DMS114 treated with DMSO at 0.1 percent for 48 hours (cell line): ENCODE results near the gene AVL9.
"Not testable (repeated sequence)": the region's sequence is repeated elsewhere in the genome, so short reads cannot be mapped to it uniquely, and the experiment has no call there.

Experiments
- DNase-seq: peaks from one replicate; lab custom pipeline; 2025; ENCODE audit not compliant: unreplicated experiment; lab: John Stamatoyannopoulos, UW

AVL9 gene

DNA sequence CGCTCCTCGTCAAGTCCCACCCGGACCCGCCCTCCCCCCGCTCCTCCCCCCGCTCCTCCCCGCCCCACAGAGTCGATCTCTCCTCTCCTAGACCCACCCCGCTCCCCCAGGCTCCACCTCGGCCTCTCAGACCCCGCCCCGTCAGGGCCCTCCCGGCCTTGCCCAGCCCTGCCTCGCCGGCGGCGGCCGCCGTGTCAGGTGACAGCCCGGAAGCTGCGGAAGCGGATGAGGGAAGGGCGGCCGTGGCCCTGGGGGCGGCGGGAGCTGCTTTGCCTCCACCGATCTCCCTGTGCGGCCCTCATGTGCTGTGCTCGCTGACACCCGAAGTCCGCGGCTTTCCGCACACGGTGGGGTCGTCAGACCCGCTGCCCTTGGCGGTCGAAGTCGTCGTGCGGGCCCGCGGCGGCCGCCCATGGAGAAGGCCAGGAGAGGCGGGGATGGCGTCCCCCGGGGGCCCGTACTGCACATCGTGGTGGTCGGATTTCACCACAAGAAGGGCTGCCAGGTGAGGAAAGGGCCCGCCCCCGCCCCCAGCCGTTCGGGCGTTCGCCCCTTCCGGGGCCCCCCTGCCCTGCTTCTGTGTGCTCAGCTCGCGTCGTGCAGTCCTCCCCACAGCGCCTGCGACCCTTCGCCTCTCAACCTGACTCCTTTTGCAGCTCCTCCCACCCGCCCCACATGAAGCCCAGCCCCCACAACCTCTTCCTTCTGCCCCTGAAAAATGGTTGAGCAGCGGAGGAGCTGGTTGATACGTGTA is at the start of gene AVL9:
Gene AVL9, plus strand, starts transcription at position 192 of the 754 bp plus-strand sequence. Its CDS starts 221 bp downstream, at position 413.
- peak; percentile 88 for DNase-seq

DNA sequence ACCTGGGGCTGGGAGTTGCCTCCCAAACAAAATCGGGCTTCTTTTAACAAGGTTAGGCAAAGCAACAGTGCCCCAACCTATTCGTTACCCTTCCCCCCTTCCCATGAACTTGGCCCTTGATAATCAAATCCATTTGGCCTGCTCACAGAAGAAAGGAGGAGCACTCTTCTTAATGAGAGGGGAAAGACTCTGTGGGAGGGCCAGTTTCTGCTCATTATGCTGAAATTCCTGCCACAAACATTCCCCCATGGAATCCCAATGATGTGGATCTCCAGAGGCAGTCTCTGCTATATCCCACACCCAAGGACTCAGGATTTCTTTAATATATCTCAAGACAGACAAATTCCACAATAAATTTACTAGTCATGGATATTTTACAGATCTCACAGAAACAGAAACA is 48.1 kb upstream of the AVL9 start:
- no peak for DNase-seq

DNA sequence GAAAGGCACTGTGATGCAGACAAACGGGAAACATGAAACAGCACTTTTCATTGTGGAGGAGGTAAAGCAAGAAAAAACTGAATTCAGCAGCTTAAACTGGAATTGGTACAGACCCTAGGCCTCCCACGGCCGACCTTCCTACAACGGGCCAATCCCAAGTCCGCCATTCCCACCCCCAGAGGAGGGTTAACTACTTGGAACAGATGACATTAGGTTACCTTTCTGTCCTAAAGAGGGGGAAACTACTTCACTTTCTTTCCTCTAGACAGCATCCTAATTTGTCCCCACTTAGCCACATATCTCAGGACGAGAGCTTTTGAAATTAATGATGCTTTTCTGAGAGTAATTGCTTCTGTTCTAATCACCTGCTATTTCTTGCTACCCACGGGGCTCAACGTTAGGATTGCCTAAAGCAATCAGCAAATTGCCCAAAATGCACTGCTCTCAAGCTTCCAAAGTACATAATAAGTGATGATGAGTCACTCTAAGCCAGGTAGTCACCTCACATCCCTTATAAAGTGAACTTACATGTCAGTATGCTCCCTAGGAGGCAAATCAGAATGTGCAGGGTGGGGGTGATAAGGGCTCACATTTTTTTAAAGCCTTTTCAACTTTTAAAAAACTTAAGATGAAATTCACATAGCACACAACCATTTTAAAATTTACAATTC is 41.8 kb upstream of the AVL9 start:
- no peak for DNase-seq

DNA sequence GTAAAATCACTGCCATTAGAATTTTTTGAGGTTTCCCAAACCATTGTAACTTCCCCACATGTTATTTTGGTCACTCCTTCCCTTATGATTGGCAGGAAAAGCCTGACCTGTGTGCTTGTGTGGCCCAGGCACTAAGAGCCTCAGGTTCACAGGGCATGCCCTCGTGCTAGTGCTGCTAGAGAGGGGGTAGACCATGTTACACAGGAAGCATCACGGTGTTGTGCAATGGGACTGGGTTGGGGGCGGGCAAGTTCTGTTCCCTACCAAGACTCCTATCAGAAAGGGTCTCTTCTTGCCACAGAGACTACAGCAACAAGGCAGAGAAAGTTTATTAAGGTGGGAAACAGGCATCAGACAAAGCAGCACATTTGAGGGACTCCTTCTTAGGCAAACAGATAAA is 37.3 kb upstream of the AVL9 start:
- no peak for DNase-seq

DNA sequence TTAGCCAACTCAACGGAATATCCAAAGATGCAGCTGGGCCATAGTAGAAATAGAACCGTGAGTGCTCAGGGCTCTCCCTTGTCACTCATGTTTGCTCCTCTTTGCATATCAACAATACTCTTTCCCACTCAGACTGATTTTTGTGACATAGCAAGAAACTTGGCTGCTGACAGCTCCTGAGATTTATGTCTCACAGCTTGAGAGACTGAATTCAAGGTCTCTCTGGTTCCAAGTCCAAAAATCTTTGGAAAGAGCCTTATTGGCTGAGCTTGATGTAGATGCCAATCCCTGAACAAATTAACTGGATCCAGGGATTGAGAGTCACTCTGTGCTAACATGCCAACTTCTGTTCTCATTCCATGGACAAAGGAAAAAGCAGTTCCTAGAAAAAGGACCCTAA is 35.5 kb upstream of the AVL9 start:
- DNase-seq: no peak

DNA sequence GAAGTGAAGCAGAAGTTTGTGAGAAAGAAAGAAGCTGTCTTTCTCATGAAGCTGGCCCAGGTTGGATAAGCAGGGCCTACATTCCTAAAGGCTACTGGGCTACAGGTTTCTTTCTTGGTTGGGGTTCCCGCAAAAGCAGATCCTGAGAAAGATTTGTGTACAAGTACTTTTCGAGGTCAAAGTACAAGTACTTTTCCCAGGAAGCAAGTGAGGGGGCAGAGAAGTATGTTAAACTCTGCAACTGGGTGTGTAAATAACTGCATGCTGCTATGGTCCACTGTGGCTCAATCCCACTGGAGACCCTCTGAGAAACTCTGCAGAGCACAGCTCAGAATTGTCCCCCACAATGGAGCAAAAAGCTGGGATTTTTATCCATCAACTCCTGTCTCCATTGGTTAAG is 33.8 kb upstream of the AVL9 start:
- no peak for DNase-seq

DNA sequence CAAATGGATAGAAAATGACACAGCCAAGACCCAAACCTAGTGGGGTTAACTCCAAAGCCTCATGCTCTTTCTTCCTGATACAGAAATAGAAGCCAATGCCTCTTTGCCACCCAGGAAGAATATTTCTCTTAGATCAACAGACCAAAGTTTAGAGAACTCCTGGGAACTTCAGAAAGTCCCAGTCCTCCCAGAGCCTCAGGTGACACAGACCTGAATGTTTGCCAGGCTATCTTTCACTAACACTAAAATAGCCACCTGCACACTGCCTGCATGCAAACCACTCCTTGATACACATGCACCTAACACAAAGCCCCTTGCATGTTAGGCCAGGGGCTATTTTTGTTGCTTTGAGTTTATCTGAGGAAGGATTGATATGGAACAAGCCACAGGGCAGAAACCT is 32.8 kb upstream of the AVL9 start:
- DNase-seq: no peak

DNA sequence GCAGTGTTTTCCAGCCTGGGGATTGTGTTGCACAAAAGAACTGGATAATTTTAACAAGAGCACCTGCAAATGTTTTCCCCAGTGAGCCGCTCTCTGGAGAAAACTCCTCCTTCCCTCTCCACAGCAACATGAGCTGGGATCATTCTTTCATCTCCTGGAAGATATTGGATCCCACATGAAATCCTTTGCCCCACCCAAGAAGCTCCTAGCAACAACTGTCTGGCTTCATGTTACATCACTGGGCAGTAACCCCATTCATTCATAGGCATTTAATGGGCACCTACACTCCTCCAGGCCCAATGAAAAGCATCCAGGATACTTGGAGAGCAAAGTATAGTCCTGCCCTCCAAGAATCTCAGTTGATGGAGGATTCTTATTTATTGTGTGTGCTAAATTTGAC is 32.3 kb upstream of the AVL9 start:
- DNase-seq: no peak

DNA sequence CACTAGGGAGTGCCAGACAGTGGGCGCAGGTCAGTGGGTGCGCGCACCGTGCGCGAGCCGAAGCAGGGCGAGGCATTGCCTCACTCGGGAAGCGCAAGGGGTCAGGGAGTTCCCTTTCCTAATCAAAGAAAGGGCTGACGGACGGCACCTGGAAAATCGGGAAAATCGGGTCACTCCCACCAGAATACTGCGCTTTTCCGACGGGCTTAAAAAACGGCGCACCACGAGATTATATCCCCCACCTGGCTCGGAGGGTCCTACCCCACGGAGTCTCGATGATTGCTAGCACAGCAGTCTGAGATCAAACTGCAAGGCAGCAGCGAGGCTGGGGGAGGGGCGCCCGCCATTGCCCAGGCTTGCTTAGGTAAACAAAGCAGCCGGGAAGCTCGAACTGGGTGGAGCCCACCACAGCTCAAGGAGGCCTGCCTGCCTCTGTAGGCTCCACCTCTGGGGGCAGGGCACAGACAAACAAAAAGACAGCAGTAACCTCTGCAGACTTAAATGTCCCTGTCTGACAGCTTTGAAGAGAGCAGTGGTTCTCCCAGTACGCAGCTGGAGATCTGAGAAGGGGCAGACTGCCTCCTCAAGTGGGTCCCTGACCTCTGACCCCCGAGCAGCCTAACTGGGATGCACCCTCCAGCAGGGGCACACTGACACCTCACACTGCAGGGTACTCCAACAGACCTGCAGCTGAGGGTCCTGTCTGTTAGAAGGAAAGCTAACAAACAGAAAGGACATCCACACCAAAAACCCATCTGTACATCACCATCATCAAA is 30.5 kb upstream of the AVL9 start:
- DNase-seq: not testable (repeated sequence)

DNA sequence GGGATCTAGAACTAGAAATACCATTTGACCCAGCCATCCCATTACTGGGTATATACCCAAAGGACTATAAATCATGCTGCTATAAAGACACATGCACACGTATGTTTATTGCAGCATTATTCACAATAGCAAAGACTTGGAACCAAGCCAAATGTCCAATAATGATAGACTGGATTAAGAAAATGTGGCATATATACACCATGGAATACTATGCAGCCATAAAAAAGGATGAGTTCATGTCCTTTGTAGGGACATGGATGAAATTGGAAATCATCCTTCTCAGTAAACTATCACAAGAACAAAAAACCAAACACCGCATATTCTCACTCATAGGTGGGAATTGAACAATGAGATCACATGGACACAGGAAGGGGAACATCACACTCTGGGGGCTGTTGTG is 25.3 kb upstream of the AVL9 start:
- not testable (repeated sequence) for DNase-seq

DNA sequence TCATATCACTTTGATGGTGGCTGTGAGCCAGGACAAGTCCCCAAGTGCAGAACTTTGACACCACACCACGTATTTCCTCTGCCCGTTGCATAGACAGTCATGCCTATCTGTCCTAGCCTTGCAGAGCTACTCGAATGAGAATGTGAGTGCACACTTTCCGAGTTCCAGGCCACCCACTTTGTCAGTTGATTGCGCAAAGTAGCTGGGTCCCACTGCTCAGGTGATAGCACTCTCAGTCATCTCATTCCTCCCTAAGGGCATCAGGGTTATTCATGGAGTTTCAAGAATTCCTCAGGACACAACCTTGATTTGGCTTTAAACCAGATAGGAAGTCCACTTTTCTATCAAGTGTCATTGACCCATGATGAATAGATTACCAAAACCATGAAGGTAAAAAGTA is 24.4 kb upstream of the AVL9 start:
- no peak for DNase-seq

DNA sequence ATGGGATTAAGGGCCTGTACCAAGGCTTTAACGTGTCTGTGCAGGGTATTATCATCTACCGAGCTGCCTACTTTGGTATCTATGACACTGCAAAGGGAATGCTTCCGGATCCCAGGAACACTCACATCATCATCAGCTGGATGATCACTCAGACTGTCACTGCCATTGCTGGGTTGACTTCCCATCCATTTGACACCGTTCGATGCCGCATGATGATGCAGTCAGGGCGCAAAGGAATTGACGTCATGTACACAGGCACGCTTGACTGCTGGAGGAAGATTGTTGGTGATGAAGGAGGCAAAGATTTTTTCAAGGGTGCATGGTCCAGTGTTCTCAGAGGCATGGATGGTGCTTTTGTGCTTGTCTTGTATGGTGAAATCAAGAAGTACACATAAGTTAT is 23.3 kb upstream of the AVL9 start:
- DNase-seq: no peak

DNA sequence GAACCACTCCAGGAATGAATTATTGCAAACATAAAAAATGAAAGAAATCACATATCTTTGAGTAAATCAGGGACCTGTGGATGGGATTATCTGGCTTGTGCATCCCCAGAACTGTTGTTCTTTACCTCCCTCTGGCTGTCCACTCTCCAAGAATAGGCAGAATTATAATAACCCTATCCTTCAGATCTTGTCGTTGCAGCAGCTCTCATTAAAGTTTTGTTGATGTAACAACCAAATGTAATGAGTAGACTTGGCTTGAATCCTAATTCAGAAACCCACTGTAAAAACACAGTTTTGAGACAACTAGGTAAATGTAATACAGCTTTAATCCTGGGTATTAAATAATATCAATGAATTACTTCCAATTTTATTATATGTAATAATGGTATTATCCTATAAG is 21.3 kb upstream of the AVL9 start:
- DNase-seq: no peak

DNA sequence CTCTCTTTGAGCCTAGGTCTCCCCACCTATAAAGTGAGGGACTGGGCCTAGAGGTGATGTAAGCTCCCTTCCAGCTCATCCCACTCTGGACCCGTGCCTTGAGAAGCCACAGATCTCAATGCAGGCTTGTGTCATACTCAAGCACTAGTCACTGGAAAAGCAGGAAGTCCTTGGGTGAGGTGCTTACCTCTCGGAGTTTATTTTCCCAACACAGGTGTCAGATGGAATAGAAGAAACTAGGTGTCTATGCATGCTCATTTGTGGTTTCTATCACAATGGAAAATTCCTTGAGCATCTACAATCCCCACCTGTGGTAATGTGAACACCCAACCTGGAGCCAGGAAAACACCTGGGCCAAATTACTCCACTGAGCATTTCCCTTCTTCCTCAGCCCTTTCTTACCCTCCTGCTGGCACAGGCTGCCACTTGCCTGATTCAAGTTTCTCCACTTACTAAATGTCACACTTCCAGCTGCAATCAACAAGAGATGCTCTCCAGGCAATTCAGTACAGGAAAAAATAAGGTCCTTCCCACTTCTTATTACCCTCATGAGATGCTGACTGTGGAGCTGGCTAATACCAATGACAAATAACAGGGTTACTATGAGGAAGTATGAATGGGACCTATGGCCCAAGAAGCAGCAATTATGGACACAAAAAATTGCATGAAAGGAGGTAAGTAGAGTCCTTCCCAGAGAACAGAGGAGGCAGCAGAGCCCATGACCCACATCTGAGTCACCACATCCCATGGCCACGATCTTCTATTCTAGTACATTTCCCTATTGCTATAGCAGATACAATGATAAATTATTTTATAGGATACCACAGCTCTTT is 18.3 kb upstream of the AVL9 start:
- no peak for DNase-seq

DNA sequence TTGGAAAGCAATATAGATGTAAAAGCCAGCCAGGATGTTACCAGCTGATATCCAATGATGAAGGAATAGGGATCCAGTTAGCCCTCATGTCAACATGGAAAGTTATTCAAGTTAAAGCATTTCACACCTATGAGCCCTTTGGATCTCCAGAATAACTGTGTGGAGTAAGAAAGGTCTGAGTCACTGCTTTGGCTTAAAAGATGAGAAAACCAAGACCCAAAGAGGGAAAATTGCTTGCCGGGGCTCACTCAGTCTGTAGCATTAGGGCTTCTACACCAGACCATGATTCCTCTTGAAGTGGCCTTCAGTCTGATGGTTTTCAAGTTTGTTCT is 17.7 kb upstream of the AVL9 start:
- no peak for DNase-seq

DNA sequence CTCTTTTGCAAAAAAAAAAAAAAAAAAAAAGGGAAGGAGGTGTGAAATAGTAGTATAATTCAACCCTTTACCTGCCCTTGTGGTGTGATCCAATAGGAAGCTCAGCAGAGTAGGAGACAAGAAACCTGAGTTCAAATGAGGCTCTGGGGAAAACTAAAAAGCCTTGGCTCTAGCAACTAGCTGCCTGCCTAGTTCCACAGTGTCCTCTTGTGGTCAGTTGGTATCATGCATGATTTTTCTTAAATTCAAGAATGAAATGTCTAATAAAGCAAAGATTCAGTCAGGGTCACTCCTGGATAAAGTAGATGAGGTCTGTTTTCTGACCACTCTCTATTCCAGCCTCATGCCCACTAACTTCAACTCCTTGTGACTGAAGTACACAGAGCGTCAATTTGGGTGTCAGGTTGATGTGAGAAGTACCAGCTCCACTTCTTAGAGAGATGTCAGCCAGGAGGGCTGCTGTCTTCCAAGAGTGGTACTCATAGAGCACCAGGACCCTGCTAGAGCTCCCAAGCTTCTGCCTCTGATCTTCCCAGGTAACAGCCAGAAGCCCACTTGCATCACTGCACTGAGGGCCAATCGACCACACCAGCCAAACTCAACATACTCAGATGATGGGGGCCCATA is 15.6 kb upstream of the AVL9 start:
- DNase-seq: peak; percentile 57

DNA sequence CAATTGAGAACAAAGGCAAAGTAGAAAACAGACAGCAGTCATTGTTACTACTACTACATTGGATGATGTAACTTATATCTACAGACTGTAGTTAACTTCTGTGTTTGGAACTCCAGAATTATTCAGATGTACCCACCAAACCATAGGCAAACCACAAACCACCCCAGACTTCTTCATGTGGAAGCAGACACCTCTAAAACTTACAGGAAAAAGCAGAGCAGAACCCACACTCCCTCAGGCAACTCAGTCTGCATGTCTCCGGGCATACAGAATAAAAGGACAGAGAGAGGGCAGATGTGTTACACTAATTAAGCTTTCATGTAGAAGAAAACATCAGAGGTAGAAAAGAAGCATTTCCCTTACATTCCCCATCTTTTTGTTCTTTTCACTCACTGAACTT is 14.1 kb upstream of the AVL9 start:
- no peak for DNase-seq

DNA sequence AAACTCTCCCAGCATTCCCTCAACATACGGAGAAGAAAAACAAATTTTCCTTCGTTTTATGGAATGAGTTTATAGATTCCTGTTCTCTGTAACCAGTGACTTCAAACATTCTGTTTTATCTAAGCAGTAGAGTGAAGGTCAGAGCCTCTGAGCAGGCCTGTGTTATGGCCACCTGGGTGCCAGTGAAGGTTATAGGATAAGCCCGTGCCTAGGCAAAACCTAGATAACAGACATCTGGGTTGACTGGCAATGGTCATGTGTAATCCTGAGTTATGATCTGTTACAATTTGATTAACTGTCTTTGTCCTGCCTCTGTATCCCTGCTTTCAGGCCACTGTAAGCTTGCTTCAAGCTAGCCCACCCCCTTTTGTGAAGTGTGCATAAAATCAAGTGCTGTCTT is 13.4 kb upstream of the AVL9 start:
- DNase-seq: no peak

DNA sequence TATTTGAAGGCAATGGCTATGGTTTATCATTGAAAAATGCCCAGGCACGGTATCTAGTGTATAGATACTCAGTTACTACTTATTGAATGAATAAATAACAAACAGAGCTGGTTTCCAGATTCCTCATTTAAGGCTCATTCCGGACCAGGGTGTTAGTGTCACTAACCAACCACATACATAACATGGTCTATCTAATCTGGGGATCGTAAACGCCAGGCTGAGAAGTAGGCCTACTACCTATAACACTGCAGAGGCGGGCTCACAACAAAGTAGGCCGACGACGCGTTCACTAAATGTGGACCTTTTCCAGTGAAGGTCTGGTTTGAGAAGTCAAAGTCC is 5.5 kb upstream of the AVL9 start:
- DNase-seq: no peak

DNA sequence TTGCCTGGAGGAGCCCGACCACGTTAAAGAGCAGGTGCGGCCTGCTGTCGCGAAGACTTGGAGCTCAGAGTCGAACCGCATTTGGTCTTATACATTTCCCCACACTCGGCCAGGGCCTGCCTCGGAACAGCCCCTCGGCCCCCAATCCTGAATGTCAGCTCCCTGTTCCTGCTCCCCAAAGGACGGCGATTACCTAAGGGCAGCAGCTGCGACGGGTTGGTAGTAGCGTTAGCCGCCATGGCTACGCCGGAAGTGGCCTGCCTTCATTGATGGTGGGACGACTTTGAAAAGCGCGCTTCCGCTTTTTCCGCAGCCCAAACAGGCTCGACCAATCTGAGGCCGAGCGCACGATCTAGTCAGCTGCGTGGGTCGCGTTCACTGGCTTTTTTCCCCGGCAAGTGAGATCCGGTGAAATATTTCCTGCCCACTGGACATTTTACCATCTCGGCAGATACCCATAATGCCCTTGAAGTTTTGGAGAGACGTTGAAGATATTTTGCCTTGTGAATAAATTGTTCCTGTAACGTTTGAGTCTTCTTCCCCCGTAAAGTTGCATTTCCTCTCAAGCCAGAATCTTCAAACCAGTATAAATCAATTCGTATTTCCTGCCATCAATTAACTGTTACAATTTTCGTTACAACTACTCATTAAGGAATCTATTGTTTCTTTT is 5.0 kb upstream of the AVL9 start, which contains the start of gene LSM5:
Gene LSM5, minus strand, starts transcription at position 254 of the 670 bp plus-strand sequence. Its CDS starts 15 bp downstream, at position 239.
- DNase-seq: peak; percentile 90
